Measurements from ENCODE around the gene P2RX5. TPM values are rescaled to one million over a fixed set of nuclear protein-coding genes. Genes with fewer than 3 reads are reported as not detected.

Gene P2RX5
- total RNA-seq, 6 donors from 2014 or later, result 0.46 to 15.7 (median 2.5) TPM; not detected in 1

- H3K27me3 ChIP-seq, result no peaks in the 10 kb centered on the region
- H3K36me3 ChIP-seq, result peaks cover 2 to 74% (median 46%) of the 10 kb centered on the region in 4 donors
- no peaks in the 10 kb centered on the region for H3K9me3 ChIP-seq
- TF ChIP-seq POLR2AphosphoS5 (IDR thresholded peaks at IDR 0.05) (no peak), POLR2A (IDR thresholded peaks at IDR 0.05) (no peak), CTCF (IDR thresholded peaks at IDR 0.05) (no peak), EP300 (IDR thresholded peaks at IDR 0.05) (no peak)
- ATAC-seq (ENCODE audit: low FRiP score in 2 of 2) (no peak), DNase-seq (peak in 1 of 2 donors; percentile 76)
- H3K4me1 ChIP-seq, result peaks cover 7 to 10% (median 8%) of the 10 kb centered on the region in 4 donors
- peak overlapping the region; percentile 17 to 58 (median 46) for H3K27ac ChIP-seq
- 92 to 93% methylated on average over 18 to 21 of the region's 23 CpGs for WGBS, 2 donors
- no peak overlapping the region for H3K4me3 ChIP-seq
Measured at GRCh38 chr17:3660311-3660891, 35.6 kb downstream of the P2RX5 start.

GRCh38 chr17:3659541-3660111 lies 36.3 kb downstream of the P2RX5 start:
- H3K36me3 ChIP-seq, result peaks cover under 1 to 74% (median 47%) of the 10 kb centered on the region in 4 donors
- H3K4me3 ChIP-seq, result no peak overlapping the region
- peak overlapping the region; percentile 46 to 58 (median 47) for H3K27ac ChIP-seq
- peaks cover 7 to 10% (median 8%) of the 10 kb centered on the region in 4 donors for H3K4me1 ChIP-seq
- 79 to 83% methylated on average over 8 to 22 of the region's 22 CpGs for WGBS, 2 donors
- DNase-seq (peak in 1 of 2 donors; percentile 81), ATAC-seq (ENCODE audit: low FRiP score in 2 of 2) (peak; percentile 6 to 81)
- TF ChIP-seq CTCF (IDR thresholded peaks at IDR 0.05), result peak in 1 of 6 experiments; percentile 45
- no peak for TF ChIP-seq POLR2AphosphoS5 (IDR thresholded peaks at IDR 0.05)
- no peaks in the 10 kb centered on the region for H3K9me3 ChIP-seq
- no peaks in the 10 kb centered on the region for H3K27me3 ChIP-seq

- Histone ChIP-seq H3K36me3 (peaks cover 0 to 66% (median 40%) of the 10 kb centered on the region in 4 donors), H3K4me3 (no peak overlapping the region), H3K27ac (peak overlapping the region; percentile 46 to 58 (median 47)), H3K27me3 (no peaks in the 10 kb centered on the region), H3K9me3 (no peaks in the 10 kb centered on the region), H3K4me1 (peaks cover 7 to 10% (median 8%) of the 10 kb centered on the region in 4 donors)
- ATAC-seq (ENCODE audit: low FRiP score in 2 of 2) (peak in 1 of 2 donors; percentile 21), DNase-seq (peak in 1 of 2 donors; percentile 72)
- 75 to 80% methylated on average over 17 to 21 of the region's 22 CpGs for WGBS, 2 donors
- TF ChIP-seq POLR2A (IDR thresholded peaks at IDR 0.05) (no peak), CTCF (IDR thresholded peaks at IDR 0.05) (no peak), EP300 (IDR thresholded peaks at IDR 0.05) (no peak), POLR2AphosphoS5 (IDR thresholded peaks at IDR 0.05) (no peak)
Measured at GRCh38 chr17:3658784-3659449, 37.0 kb downstream of the P2RX5 start.

- Histone ChIP-seq H3K4me1 (peaks cover 7 to 10% (median 8%) of the 10 kb centered on the region in 4 donors), H3K4me3 (no peak overlapping the region), H3K9me3 (no peaks in the 10 kb centered on the region), H3K27me3 (no peaks in the 10 kb centered on the region), H3K27ac (peak overlapping the region in 2 of 4 donors; percentile 46 to 58), H3K36me3 (peaks cover 0 to 59% (median 33%) of the 10 kb centered on the region in 4 donors)
- TF ChIP-seq POLR2A (IDR thresholded peaks at IDR 0.05) (no peak), CTCF (IDR thresholded peaks at IDR 0.05) (no peak), EP300 (IDR thresholded peaks at IDR 0.05) (no peak), POLR2AphosphoS5 (IDR thresholded peaks at IDR 0.05) (no peak)
- 86 to 88% methylated on average over 25 to 37 of the region's 42 CpGs for WGBS, 2 donors
- ATAC-seq (ENCODE audit: low FRiP score in 2 of 2) (no peak), DNase-seq (peak in 1 of 2 donors; percentile 77)
Measured at GRCh38 chr17:3657874-3658783, 37.8 kb downstream of the P2RX5 start.

Data from upper lobe of left lung (tissue), 6 donors.